Measurements from ENCODE around the gene ARL16.

The ARL16 gene

DNA sequence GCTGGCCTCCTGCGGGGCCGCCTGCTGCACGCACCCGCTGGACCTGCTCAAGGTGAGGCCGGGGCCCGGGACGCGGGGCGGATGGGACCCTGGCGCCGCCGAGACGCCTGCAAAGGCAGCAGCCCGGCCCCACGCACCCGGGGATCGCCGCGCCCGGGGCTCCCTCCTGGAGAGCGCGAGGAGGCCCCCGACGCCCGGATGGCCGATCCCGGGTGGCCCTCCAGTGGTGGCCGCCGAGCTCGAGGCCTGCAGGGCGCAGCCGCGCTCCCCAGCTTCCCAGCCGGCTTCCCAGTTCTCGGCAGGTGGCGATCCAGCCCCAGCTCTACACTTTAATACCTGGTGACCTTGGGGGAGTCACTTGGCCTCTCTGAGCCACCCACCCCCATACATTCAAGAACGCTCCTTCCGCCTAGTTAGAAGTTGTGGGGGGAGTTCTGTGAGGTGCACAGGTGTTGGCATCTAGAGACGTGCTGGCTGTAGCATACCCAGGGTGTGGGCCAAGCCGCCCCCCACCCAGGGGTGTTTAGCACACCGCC lies 28.9 kb upstream of the ARL16 start:
- DNase-seq = no peak

GRCh38 chr17:81711814-81712467 lies 28.3 kb upstream of the ARL16 start, which contains the start of gene SLC25A10:
Gene SLC25A10 (plus strand): TSS chr17:81712284. CDS start chr17:81712427, 143 bp downstream.
- peak; percentile 27 for DNase-seq

GRCh38 chr17:81710514-81711308 lies 27.1 kb upstream of the ARL16 start:
- DNase-seq = no peak

- no peak for DNase-seq
Observed at GRCh38 chr17:81708739-81709185, 25.2 kb upstream of the ARL16 start.

DNA sequence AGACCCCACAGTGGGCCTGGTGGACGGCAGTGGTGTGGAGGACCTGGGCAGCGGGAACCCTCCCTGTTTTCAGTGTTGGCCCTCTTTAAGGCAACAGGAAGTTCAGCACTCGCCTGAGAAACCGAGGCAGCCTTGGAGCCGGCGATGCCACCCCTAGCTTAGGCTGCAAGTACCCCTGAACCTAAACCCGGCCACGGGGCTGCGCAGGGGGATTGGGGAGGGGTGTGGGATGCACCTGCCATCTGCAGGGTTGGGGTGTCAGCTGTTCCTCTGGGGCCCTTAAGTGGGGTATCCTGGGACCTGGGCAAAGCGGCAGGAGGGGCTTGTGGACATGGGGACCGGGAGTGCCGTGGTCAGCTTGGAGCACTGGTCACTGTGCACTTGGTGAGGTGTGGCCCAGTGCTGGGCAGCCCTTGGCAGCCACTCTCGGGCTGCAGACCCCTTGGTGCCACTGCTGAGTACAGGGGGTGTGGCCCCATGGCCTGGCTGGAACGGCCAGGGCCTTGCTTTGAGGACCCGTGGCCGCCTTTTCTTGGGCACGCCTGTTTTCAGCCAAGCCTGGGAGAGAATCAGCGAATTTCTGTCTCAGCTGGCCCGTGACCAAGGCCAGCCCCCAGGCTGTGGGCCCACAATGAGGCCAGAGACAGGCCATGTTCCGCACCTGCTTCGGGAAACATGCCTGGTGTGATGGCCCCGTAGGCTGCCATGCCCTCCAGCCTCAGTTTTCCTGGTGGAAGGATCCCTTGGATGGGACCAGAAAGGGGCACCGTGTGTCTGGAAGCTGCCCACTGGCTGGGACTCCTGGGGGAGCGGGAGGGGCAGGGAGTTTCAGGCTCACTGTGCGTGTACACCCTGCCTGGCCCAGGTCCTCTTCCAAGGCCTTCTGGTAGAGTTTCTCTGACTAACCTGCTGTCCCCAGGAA lies 24.4 kb upstream of the ARL16 start:
- DNase-seq = no peak

DNA sequence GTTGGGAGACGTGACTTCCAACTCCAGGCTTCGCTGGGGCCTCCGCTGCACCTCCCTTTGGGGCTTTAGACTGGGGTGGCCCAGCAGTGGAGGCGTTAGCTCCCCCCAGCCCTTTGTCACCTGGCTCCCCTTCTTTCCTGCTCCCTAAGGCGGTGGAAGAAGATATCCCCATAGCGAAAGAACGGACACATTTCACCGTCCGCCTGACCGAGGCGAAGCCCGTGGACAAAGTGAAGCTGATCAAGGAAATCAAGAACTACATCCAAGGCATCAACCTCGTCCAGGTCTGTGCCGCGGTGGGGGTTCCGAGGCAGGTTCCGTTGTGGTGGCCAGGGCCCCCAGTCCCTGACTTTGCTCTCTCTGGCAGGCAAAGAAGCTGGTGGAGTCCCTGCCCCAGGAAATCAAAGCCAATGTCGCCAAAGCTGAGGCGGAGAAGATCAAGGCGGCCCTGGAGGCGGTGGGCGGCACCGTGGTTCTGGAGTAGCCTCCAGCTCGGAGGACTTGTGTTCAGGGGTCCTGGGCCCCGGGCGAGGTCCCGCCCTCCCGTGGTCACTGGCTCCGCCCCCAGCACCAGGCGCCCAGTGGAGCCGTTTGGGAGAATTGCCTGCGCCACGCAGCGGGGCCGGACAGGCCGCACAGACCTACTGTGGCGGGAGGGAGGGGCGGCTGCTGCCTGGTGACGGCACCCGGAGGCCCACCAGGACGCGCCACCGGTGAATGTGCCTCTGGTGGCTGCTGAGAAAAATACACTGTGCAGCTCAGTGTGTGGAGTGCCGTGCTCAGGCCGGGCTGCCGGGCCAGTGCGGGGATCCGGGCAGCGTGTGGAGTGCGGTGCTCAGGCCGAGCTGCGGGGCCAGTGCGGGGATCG lies 23.4 kb upstream of the ARL16 start:
- no peak for DNase-seq

GRCh38 chr17:81706232-81706611 lies 22.6 kb upstream of the ARL16 start:
- no peak for DNase-seq

GRCh38 chr17:81705518-81706231 lies 22.1 kb upstream of the ARL16 start:
- no peak for DNase-seq

- DNase-seq = no peak
Observed at GRCh38 chr17:81703747-81704654, 20.4 kb upstream of the ARL16 start.

- peak; percentile 89 for DNase-seq
Observed at GRCh38 chr17:81702934-81703746, 19.5 kb upstream of the ARL16 start, which contains the start of gene MRPL12. Gene MRPL12 (plus strand): TSS chr17:81703367. CDS start chr17:81703502, 135 bp downstream.

- DNase-seq = no peak
Observed at GRCh38 chr17:81701288-81702071, 17.9 kb upstream of the ARL16 start.

DNA sequence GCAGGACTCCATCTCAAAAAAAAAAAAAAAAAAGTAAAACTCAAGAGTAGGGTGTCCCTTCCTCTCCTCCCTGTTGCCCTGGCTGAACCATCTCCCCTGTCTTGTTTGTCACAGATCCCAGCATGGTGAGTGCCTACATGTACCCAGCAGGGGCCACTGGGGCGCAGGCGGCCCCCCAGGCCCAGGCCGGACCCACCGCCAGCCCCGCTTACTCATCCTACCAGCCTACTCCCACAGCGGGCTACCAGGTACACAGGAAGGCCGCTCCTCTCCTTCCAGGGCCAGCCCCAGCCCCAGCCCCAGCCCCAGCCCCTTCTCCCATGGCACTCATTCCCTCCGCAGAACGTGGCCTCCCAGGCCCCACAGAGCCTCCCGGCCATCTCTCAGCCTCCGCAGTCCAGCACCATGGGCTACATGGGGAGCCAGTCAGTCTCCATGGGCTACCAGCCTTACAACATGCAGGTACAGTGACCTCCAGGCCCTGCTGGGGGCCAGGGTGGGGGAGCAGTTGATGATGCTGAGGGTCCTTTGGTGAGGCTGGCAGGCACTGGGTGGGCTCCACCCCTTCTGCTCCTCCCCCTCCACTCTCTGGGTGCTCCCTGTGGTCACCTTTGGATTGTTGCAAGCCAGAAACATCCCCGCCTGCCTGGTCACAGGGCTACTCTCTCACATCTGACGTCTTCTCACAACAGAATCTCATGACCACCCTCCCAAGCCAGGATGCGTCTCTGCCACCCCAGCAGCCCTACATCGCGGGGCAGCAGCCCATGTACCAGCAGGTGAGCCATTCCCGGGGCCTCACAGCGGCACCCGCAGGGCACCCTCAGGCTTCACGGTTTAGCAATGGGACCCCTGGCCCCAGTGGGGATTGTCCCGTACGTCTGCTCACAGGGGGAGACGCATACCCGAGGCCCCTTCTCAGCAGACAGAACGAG lies 17.0 kb upstream of the ARL16 start:
- no peak for DNase-seq

GRCh38 chr17:81697261-81698044 lies 13.9 kb upstream of the ARL16 start:
- no peak for DNase-seq

DNA sequence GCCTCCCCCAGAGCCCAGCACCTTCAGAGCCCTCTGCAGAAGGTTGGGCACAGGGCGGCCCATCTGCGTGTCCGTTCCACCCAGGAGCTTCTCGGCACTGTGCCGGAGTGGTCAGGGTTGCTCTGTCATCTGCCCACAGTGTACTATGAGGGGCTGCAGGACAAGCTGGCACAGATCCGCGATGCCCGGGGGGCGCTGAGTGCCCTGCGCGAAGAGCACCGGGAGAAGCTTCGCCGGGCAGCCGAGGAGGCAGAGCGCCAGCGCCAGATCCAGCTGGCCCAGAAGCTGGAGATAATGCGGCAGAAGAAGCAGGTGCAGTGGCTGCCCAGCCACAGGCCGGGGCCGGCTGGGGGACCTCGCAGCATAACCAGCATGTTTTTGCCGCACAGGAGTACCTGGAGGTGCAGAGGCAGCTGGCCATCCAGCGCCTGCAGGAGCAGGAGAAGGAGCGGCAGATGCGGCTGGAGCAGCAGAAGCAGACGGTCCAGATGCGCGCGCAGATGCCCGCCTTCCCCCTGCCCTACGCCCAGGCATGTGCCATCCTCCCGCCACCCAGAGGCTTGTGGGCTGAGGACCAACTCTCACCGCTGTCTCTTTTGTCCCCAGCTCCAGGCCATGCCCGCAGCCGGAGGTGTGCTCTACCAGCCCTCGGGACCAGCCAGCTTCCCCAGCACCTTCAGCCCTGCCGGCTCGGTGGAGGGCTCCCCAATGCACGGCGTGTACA lies 12.8 kb upstream of the ARL16 start:
- DNase-seq = no peak

GRCh38 chr17:81695801-81696200 lies 12.2 kb upstream of the ARL16 start:
- DNase-seq = no peak

DNA sequence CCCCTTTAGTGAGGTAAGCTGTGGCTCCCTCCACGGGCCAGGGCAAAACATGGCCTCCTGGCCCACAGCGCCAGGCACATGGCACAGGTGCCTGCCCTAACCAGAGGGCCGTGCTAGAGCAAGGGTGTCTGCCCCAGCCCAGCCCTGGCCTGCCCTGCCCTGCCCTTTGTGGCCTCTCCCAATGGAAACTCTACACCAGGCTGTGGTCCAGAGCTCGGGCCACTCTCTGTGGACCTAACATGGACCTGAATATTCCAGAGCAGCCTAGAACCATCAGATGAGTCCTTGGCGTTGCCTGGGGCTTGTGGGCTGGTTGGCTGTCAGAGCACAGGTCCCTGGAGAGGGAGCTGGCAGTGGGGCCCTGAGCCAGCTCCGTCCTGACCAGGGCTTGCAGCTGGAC lies 11.6 kb upstream of the ARL16 start:
- DNase-seq = no peak
